H1 (cell line): ENCODE data around the gene SNRPA1. TPM values are rescaled to one million over a fixed set of nuclear protein-coding genes. Genes with fewer than 3 reads are reported as not detected.

ENCODE experiments used
- BACH1 ChIP-seq: IDR thresholded peaks from 2 replicates; pipeline ENCODE4 v1.6.1; 2012; ENCODE audit warnings: low read length, improper control_type of control experiment
- CTBP2 ChIP-seq: IDR thresholded peaks from 2 replicates; pipeline ENCODE4 v1.7.0; 2011; ENCODE audit warnings: borderline replicate concordance, mild to moderate bottlenecking, moderate library complexity, mixed read lengths, low read length; ENCODE audit not compliant: insufficient read depth, insufficient read length
- HDAC2 ChIP-seq, 2 experiments: fragments of 300-600 bp in 1 of 2; sonication (generic) in 1 of 2; IDR thresholded peaks; 2 replicates each; pipeline ENCODE4 v1.6.1; 2011 to 2012; ENCODE audit warnings: low read depth in 2 of 2, low read length in 2 of 2, mild to moderate bottlenecking in 2 of 2, moderate library complexity in 2 of 2, borderline replicate concordance in 1 of 2, inconsistent platforms in 1 of 2
- HDAC6 ChIP-seq: IDR thresholded peaks from one replicate; pipeline ENCODE4 v1.7.1; 2012; ENCODE audit warnings: low read depth, mild to moderate bottlenecking, inconsistent platforms, low read length, moderate library complexity
- KDM4A ChIP-seq: IDR thresholded peaks from one replicate; pipeline ENCODE4 v1.7.1; 2012; ENCODE audit warnings: low read depth, mild to moderate bottlenecking, moderate library complexity, low read length, inconsistent platforms; ENCODE audit not compliant: severe bottlenecking
- MAFK ChIP-seq: IDR thresholded peaks from 2 replicates; pipeline ENCODE4 v1.6.1; 2012; ENCODE audit warnings: low read depth, mild to moderate bottlenecking, improper control_type of control experiment, low read length
- SIX5 ChIP-seq: IDR thresholded peaks from 2 replicates; pipeline ENCODE4 v1.6.1; 2011; ENCODE audit warnings: mild to moderate bottlenecking, low read depth, low read length
- SRF ChIP-seq: IDR thresholded peaks from 2 replicates; pipeline ENCODE4 v1.6.1; 2011; ENCODE audit warnings: mild to moderate bottlenecking, low read depth, low read length, moderate library complexity
- polyA plus RNA-seq, 7 experiments: library from polyadenylated mRNA; depleted of rRNA in 3 of 7; stranded (reverse) in 5 of 7; unstranded in 2 of 7; fragments of >200 nt in 5 of 7; fragments of 200-250 nt in 2 of 7; gene quantifications; 1 replicate in 5 of 7; 2 replicates in 1 of 7; 4 replicates in 1 of 7; pipeline versions ENCODE4 v1.2.1 to v1.2.3, GENCODE V29; 2011 to 2013; ENCODE audit warnings: missing spikeins in 2 of 7, mixed read lengths in 2 of 7
- total RNA-seq: library from RNA; stranded (reverse); fragmentation: NEBNext Ultra II Directional; extraction: Animal tissue kit (Norgen Biotek cat#: 25700); gene quantifications from 2 replicates; pipeline ENCODE4 v1.2.1, GENCODE V29; 2021
- TF ChIP-seq, protein P1 (sequence below): fragments of 300-600 bp; sonication (generic); IDR thresholded peaks from 2 replicates; pipeline ENCODE4 v1.7.1; 2012; ENCODE audit warnings: low read length, moderate library complexity, mild to moderate bottlenecking, inconsistent platforms; ENCODE audit not compliant: insufficient replicate concordance
- TF ChIP-seq, protein P2 (sequence below): IDR thresholded peaks from 2 replicates; pipeline ENCODE4 v1.6.1; 2012; ENCODE audit warnings: low read length, inconsistent platforms

Gene SNRPA1
- total and polyA plus RNA-seq, 2 of the 8 experiments (the other 6 are each of a cell fraction or from before 2014, with no cell fraction given) = 140 to 221 TPM

DNA sequence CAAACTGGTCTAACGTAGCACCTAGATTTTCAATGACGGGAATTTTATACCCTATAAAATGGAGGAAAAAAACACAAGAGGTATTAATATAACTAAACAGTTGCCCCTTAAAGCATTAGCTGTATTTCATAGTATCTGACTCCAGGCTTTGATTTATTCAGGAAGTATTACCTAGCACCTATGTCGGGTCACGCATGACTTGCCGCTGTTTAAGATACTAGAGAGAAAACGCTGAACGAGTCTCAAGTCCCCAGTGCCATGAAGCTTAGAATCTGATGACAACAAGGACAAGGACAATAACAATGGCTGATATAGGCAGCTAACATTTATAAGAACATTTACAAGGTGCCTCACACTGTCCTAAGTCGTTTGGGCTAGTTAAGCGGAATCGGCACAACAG lies 1.9 kb downstream of the SNRPA1 start (continued):
- TF ChIP-seq, protein P1, sequence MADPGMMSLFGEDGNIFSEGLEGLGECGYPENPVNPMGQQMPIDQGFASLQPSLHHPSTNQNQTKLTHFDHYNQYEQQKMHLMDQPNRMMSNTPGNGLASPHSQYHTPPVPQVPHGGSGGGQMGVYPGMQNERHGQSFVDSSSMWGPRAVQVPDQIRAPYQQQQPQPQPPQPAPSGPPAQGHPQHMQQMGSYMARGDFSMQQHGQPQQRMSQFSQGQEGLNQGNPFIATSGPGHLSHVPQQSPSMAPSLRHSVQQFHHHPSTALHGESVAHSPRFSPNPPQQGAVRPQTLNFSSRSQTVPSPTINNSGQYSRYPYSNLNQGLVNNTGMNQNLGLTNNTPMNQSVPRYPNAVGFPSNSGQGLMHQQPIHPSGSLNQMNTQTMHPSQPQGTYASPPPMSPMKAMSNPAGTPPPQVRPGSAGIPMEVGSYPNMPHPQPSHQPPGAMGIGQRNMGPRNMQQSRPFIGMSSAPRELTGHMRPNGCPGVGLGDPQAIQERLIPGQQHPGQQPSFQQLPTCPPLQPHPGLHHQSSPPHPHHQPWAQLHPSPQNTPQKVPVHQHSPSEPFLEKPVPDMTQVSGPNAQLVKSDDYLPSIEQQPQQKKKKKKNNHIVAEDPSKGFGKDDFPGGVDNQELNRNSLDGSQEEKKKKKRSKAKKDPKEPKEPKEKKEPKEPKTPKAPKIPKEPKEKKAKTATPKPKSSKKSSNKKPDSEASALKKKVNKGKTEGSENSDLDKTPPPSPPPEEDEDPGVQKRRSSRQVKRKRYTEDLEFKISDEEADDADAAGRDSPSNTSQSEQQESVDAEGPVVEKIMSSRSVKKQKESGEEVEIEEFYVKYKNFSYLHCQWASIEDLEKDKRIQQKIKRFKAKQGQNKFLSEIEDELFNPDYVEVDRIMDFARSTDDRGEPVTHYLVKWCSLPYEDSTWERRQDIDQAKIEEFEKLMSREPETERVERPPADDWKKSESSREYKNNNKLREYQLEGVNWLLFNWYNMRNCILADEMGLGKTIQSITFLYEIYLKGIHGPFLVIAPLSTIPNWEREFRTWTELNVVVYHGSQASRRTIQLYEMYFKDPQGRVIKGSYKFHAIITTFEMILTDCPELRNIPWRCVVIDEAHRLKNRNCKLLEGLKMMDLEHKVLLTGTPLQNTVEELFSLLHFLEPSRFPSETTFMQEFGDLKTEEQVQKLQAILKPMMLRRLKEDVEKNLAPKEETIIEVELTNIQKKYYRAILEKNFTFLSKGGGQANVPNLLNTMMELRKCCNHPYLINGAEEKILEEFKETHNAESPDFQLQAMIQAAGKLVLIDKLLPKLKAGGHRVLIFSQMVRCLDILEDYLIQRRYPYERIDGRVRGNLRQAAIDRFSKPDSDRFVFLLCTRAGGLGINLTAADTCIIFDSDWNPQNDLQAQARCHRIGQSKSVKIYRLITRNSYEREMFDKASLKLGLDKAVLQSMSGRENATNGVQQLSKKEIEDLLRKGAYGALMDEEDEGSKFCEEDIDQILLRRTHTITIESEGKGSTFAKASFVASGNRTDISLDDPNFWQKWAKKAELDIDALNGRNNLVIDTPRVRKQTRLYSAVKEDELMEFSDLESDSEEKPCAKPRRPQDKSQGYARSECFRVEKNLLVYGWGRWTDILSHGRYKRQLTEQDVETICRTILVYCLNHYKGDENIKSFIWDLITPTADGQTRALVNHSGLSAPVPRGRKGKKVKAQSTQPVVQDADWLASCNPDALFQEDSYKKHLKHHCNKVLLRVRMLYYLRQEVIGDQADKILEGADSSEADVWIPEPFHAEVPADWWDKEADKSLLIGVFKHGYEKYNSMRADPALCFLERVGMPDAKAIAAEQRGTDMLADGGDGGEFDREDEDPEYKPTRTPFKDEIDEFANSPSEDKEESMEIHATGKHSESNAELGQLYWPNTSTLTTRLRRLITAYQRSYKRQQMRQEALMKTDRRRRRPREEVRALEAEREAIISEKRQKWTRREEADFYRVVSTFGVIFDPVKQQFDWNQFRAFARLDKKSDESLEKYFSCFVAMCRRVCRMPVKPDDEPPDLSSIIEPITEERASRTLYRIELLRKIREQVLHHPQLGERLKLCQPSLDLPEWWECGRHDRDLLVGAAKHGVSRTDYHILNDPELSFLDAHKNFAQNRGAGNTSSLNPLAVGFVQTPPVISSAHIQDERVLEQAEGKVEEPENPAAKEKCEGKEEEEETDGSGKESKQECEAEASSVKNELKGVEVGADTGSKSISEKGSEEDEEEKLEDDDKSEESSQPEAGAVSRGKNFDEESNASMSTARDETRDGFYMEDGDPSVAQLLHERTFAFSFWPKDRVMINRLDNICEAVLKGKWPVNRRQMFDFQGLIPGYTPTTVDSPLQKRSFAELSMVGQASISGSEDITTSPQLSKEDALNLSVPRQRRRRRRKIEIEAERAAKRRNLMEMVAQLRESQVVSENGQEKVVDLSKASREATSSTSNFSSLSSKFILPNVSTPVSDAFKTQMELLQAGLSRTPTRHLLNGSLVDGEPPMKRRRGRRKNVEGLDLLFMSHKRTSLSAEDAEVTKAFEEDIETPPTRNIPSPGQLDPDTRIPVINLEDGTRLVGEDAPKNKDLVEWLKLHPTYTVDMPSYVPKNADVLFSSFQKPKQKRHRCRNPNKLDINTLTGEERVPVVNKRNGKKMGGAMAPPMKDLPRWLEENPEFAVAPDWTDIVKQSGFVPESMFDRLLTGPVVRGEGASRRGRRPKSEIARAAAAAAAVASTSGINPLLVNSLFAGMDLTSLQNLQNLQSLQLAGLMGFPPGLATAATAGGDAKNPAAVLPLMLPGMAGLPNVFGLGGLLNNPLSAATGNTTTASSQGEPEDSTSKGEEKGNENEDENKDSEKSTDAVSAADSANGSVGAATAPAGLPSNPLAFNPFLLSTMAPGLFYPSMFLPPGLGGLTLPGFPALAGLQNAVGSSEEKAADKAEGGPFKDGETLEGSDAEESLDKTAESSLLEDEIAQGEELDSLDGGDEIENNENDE = no peak
- TF ChIP-seq KDM4A (no peak), MAFK (no peak), BACH1 (no peak), SIX5 (no peak), SRF (no peak), HDAC2 (IDR thresholded peaks at IDR 0.05; ENCODE audit: borderline replicate concordance in 1 of 2, low read depth in 2 of 2, low read length in 2 of 2) (no peak), HDAC6 (no peak), CTBP2 (no peak)
- TF ChIP-seq, protein P2, sequence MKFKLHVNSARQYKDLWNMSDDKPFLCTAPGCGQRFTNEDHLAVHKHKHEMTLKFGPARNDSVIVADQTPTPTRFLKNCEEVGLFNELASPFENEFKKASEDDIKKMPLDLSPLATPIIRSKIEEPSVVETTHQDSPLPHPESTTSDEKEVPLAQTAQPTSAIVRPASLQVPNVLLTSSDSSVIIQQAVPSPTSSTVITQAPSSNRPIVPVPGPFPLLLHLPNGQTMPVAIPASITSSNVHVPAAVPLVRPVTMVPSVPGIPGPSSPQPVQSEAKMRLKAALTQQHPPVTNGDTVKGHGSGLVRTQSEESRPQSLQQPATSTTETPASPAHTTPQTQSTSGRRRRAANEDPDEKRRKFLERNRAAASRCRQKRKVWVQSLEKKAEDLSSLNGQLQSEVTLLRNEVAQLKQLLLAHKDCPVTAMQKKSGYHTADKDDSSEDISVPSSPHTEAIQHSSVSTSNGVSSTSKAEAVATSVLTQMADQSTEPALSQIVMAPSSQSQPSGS = no peak
